Activated T-cell treated with anti-CD3 and anti-CD28 coated beads for 48 hours (primary cell): ENCODE data around the gene TMSB10.

Source experiments
- DNase-seq: peaks from one replicate; pipeline ENCODE4 v3.0.0-alpha.2; 2020; ENCODE audit warnings: low read depth

Gene TMSB10

GRCh38 chr2:84880645-84881521 is 24.6 kb upstream of the TMSB10 start, which contains the start of gene TRABD2A:
TSS of gene TRABD2A (minus strand) at chr2:84881084. CDS start at chr2:84881039, 45 bp downstream.
- peak; percentile 72 for DNase-seq

DNA sequence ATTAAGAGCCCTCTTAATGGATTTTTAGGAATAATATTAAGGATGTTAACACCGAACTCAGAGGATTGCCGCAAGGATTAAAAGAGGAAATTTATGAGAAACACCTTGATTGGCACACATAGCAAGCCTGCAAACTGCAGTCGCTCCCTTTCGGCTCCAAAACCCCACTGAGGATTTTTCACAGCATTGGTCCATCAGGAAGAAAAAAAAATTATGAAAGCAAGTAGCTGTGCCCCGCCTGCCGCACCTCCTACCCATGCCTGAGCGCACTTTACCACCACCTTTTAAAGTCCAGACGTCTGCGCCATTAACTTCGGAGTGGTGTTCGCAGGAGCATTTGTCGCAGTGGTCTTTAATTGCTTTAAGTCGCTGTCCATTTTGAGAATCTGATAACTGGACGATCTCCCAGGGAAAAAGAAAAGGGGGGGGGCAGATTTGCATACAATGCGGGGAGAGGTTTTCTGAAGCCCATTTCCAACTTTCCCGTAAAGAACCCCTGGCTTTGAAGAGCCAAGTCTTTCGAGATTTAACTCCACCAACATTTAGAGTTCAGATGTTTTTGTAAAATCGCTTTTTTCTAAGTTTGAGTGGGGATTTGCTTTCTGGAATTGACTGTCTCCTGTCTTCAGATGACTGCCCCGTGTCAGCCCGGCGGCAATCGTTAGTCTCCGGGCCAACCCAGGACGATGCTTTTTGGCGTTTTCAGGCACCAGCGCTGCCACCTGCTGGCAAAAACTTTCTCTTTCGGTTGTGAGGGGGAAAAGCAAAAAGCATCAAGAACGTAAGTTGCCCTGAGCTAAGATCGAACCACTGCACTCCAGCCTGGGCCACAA is 23.7 kb upstream of the TMSB10 start:
- peak; percentile 84 for DNase-seq

GRCh38 chr2:84882414-84882738 is 23.1 kb upstream of the TMSB10 start:
- DNase-seq = no peak

GRCh38 chr2:84882775-84883550 is 22.5 kb upstream of the TMSB10 start:
- no peak for DNase-seq

DNA sequence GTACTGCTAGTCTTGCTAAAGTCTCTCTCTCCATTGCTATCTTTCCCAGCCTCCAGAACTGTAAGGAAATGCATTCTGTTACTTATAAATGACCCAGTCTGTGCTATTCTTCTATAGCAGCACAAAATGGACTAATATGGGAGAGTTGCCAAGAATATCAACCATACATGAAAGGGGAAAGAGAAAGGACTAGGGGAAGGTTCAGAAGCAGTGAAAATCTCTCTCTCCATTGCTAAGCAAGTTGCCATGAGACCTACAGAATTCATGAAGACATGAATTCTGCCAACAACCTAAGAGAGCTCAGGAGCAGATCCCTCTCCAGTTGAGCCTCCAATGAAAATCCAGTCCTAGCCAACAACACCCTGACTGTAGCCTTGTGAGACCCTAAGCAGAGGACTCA is 21.0 kb upstream of the TMSB10 start:
- DNase-seq = no peak

GRCh38 chr2:84885111-84885510 is 20.3 kb upstream of the TMSB10 start:
- DNase-seq = no peak

DNA sequence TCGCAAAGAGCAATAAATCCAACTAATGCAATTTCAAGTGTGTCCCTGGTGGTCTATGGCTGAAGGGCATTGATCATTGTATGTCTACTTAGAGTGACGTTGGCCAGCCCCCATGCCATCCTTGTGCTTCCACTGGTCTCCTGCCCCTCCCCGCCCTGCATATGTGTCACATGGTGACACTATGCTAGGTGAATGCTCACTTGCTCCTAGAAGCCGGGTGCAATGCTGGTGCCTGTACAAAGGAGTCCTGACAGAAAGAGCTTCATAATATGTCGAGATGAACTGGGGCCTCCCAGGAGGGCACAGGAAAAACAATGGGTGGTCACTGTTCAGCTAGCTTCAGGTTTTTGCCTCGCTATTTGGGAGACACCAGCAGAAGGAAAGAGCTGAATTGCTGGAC is 18.7 kb upstream of the TMSB10 start:
- no peak for DNase-seq

- no peak for DNase-seq
These were observed 16.8 kb upstream of the TMSB10 start for GRCh38 chr2:84888401-84889276.

DNA sequence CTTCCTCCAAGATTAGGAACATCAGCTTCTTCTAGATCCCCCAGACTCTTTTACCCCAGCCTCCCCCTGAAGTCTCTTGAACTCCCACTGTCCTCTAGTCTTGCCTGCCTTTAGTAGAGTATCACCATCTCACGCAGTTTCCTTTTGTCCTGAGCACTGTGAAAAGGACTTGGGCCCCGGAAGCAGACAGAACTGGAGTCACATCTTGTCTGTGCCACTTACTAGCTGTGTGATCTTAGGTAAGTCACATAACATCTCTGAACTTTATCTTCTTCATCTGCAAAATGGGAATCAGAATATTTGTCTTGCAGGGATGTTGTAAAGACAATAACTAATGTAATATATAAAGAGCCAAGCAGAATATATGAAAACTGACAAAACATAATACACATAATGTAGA is 16.1 kb upstream of the TMSB10 start:
- no peak for DNase-seq

DNA sequence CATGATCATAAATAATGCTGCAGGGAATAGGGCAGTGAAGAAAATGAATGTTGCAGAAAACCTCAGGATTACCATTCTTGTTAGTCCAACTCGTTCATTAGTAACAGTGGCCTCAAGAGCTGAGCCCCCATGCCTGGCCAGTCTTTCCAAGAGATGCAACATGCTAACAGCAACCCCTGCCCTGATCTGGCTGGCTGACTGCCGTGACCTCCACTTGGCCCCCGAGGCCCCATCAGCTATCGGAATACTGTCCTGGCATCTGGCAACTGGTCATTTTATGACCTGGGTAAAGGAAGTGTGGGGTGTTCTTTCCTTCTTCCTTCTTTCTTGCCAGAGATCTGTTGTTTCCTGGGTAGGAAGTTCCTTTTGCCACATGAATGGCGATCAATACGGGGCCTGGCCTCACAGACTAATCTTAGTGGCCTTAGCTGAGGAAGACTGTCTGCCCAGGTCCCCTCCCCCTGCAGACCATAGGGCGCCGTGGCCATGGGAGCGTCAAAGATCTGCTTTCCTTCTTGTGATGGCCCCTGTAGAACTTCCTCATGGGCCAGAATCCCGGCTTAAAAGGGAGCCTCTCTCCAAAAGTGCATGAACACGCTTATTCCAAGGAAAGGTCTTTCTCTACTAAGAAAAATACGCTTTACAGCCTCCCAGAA is 14.0 kb upstream of the TMSB10 start:
- DNase-seq = no peak

GRCh38 chr2:84894131-84894586 is 11.3 kb upstream of the TMSB10 start:
- no peak for DNase-seq

- DNase-seq = no peak
These were observed 10.5 kb upstream of the TMSB10 start for GRCh38 chr2:84894758-84895520.

- no peak for DNase-seq
These were observed 8.9 kb upstream of the TMSB10 start for GRCh38 chr2:84896567-84896966.

- DNase-seq = no peak
These were observed 7.7 kb upstream of the TMSB10 start for GRCh38 chr2:84897773-84898172.

DNA sequence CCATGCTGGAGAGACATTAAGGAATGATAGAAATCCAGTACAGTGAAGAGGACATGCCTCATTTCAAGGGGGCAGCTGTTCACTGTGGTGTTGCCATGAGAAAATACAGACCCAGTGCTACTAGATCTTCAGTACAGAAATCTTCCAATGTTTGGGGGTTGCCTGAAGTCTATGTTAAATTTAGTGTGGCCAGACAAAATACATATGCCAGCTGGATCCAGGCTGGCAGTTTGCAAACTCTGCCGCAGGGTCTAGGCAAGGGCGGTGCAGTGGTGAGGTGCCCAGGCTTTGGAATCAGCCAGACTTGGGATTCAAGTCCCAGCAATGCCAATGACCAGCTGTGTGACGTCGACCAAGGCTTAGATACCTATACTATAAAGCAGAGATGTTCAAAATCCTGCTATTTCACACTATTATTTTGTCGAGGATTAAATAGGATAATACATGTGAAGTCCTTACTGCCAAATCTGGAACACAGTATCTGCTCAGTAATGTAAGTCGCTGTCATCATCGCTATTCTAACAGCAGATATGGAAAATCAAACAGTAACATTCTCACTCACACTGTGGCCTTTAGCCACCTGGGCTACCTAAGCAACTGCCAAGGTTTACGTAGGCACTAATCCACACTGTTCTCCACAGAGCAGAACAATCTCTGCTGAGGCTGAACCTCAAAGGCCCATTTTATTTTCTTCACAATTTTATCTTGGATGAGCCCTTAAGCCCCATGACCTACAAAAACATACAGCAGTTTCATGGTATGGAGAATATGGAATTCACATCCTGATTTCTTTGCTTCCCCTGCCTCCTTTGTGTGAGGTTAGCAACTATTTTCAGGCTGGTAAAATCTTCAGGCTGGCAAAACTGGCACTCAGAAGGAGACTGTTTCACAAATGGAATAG is 5.9 kb upstream of the TMSB10 start:
- no peak for DNase-seq

DNA sequence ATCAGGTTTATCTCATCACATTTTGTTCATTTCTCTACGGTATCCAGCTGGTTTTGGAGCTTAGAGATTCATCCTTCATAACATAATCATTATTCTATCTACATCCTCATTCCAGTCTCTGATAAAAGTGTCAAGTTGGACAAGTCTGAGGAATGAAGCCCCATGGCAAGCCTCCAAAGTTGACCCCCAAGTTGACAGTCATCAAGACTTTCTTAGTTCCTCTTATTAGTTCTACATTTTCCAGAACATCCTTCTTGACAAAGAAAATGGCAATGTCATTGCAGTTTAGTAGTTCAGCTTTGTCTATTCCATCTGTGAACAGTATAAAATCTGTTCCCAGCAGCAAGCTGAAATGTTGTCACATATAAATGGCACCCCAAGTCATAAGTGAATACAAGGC is 4.5 kb upstream of the TMSB10 start:
- DNase-seq = no peak

DNA sequence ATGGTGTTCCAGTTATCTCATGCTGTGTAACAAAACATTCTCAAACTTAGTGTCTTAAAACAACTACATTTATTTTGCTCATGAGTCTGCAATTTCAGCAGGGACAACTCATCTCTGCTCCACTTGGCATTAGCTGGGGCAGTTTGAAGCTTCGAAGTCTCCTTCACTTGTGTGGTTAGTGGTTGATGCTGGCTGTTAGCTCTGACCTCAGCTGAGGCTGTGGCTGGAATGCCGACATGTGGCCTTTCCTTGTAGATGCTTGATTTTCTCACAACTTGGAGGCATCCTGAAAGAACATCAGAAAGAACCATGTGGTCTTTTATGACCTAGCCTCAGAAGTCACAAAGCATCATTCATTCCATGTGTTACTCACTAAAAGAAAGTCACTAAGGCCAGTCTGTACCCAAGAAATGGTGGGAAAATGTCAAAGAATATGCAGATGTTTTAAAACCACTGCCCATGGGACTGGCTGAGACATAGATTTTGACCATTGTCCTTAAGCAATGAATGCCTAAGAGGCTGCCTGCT is 3.8 kb upstream of the TMSB10 start:
- no peak for DNase-seq

DNA sequence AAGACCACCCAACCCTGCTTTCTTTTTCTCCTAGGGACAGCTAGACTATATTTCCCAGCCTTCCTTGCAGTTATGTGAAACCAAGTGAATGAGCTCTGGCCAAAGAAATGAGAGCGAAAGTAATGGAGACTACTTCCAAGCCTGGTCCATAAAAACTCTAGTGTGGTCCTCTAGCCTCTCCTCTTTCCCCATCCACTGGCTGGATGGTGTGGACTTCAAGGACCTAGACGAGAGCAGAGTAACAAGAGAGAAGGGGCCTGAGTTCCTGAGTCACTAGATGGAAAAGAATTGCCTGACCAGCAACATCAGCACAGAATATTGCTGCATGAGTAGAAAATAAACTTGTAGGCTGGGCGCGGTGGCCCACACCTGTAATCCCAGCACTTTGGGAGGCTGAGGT is 2.9 kb upstream of the TMSB10 start:
- DNase-seq = no peak

GRCh38 chr2:84904151-84904550 is 1.3 kb upstream of the TMSB10 start:
- no peak for DNase-seq
